VCaP (cell line): Measurements from ENCODE around the gene CAPN1.

ENCODE experiments used
- H3K27ac ChIP-seq: fragments of 450-650 bp; 2 replicates; pipeline ENCODE4 v1.5.1; 2017
- CTCF ChIP-seq: fragments of 450-650 bp; conservative IDR thresholded peaks from 2 replicates; pipeline ENCODE4 v1.5.1; 2017; ENCODE audit warnings: mild to moderate bottlenecking, moderate library complexity

Gene CAPN1

GRCh38 chr11:65205602-65205967 is 23.9 kb downstream of the CAPN1 start:
- no peak overlapping the region; the same call in 1 of the 2 replicates for H3K27ac ChIP-seq
- no peak for TF ChIP-seq CTCF

DNA sequence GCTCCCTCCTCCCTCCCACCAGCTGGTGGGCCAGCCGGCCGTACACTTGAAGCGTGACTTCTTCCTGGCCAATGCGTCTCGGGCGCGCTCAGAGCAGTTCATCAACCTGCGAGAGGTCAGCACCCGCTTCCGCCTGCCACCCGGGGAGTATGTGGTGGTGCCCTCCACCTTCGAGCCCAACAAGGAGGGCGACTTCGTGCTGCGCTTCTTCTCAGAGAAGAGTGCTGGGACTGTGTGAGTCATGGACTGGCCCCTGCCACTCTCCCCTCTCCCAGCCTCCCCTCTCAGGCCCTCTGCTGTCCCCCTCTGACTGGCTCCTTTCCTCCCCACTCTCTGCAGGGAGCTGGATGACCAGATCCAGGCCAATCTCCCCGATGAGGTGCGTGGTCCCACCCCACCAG is 24.7 kb downstream of the CAPN1 start:
- no peak for TF ChIP-seq CTCF

DNA sequence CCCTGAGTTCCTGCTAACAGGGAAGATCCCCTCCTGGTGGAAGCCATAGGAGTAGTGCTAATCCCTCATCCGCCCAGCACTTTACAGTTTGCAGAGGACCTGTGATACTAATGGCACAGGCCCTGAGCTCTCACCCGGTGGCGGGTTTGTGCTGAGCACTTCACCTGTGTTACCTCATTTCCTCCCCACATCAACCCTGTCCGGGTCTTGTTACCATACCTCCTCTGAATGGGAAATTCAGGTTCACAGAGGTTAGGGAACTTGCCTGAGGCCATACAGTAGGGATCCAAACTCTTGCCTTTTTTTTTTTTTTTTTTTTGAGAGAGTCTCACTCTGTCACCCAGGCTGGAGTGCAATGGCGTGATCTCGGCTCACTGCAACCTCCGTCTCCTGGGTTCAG is 25.2 kb downstream of the CAPN1 start:
- TF ChIP-seq CTCF: 0 out of 2 replicates have a peak, but pooled peaks have one; percentile 14
- H3K27ac ChIP-seq: no peak overlapping the region

More for the DNA sequence above, 24.7 kb downstream of the CAPN1 start:
- H3K27ac ChIP-seq: no peak overlapping the region

- no peak for TF ChIP-seq CTCF
- H3K27ac ChIP-seq: no peak overlapping the region
These were observed 26.4 kb downstream of the CAPN1 start for GRCh38 chr11:65207918-65208784.

- TF ChIP-seq CTCF: no peak
- no peak overlapping the region for H3K27ac ChIP-seq
These were observed 27.3 kb downstream of the CAPN1 start for GRCh38 chr11:65208785-65209710.

GRCh38 chr11:65209711-65210360 is 28.1 kb downstream of the CAPN1 start:
- no peak overlapping the region for H3K27ac ChIP-seq
- TF ChIP-seq CTCF: no peak

DNA sequence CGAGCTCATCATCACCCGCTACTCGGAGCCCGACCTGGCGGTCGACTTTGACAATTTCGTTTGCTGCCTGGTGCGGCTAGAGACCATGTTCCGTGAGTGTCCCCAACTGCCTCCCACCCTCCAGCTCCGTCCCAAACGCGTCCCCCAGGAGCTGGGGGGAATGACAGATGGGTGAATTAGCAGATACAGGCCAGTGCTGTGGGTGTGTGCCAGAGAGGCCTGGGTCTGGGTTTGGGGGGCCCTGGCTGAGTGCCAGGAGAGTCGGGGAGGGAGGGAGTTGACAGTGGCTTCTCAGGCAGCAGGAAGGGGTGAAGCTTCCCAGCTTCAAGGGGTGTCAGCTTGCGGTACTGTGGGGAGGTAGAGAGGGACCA is 28.6 kb downstream of the CAPN1 start:
- TF ChIP-seq CTCF: no peak
- H3K27ac ChIP-seq: no peak overlapping the region
